ENCODE measurements around the gene STAU1.

- no peak for TF ChIP-seq POLR2A (IDR thresholded peaks at IDR 0.05)
- TF ChIP-seq CTCF (IDR thresholded peaks at IDR 0.05) = no peak
Observed at GRCh38 chr20:49199729-49200293, 11.7 kb upstream of the STAU1 start.
